SK-N-SH (cell line): ENCODE measurements around the gene ITGA2. TPM values are rescaled to one million over a fixed set of nuclear protein-coding genes. Genes with fewer than 3 reads are reported as not detected.

Experiments used
- CTCF ChIA-PET: fragments of 300-600, 350-600 bp; formaldehyde crosslinking; extraction: SDS; loops from one replicate; lab custom pipeline; 2021; lab: Yijun Ruan, JAX
- POLR2A ChIA-PET: fragments of 350-600 bp; sonication (Branson Sonifier 250); formaldehyde crosslinking; extraction: SDS; loops from one replicate; lab custom pipeline; 2020; ENCODE audit warnings: antibody characterized with exemption, inconsistent platforms; lab: Yijun Ruan, JAX
- DNase-seq: peaks from one replicate; pipeline ENCODE4 v3.0.0; 2012
- H2AFZ ChIP-seq: fragments of 200-600 bp; sonication (generic); 2 replicates; pipeline ENCODE4 v1.8.1; 2016; ENCODE audit warnings: antibody characterized with exemption, mild to moderate bottlenecking, low read depth
- H3F3A ChIP-seq: fragments of 200-600 bp; sonication (generic); replicated peaks from 2 replicates; pipeline ENCODE3; 2016; ENCODE audit warnings: antibody characterized with exemption, mild to moderate bottlenecking; ENCODE audit not compliant: insufficient read depth
- H3K27ac ChIP-seq, 2 experiments: fragments of 200-500 bp in 1 of 2; fragments of 200-600 bp in 1 of 2; sonication (Bioruptor generic) in 1 of 2; sonication (generic), shearing (Covaris generic) in 1 of 2; 2 replicates each; pipeline versions ENCODE4 v1.5.1 to v1.6.1; 2014 to 2016; ENCODE audit warnings: low read depth in 2 of 2, inconsistent platforms in 1 of 2, low read length in 1 of 2, mild to moderate bottlenecking in 1 of 2, mixed read lengths in 1 of 2
- H3K27me3 ChIP-seq: fragments of 200-600 bp; sonication (generic), shearing (Covaris generic); 2 replicates; pipeline ENCODE4 v1.6.1; 2016; ENCODE audit warnings: mixed run types; ENCODE audit not compliant: insufficient read depth
- H3K36me3 ChIP-seq, 2 experiments: fragments of 200-500 bp in 1 of 2; fragments of 200-600 bp in 1 of 2; sonication (Bioruptor generic) in 1 of 2; sonication (generic) in 1 of 2; replicated peaks in 1 of 2; 2 replicates each; pipeline versions ENCODE3 to v1.5.1; 2014 to 2016; ENCODE audit warnings: low read length in 1 of 2, mild to moderate bottlenecking in 1 of 2; ENCODE audit not compliant: insufficient read depth in 2 of 2, control insufficient read depth in 1 of 2
- H3K4me1 ChIP-seq, 2 experiments: fragments of 200-500 bp in 1 of 2; fragments of 200-600 bp in 1 of 2; sonication (Bioruptor generic) in 1 of 2; sonication (generic), shearing (Covaris generic) in 1 of 2; 2 replicates each; pipeline versions ENCODE4 v1.5.1 to v1.6.1; 2014 to 2016; ENCODE audit warnings: low read depth in 1 of 2, low read length in 1 of 2, mixed run types in 1 of 2; ENCODE audit not compliant: insufficient read depth in 2 of 2, control insufficient read depth in 1 of 2
- H3K4me2 ChIP-seq: fragments of 200-600 bp; sonication (generic), shearing (Covaris generic); 2 replicates; pipeline ENCODE4 v1.6.1; 2017; ENCODE audit warnings: mixed run types
- H3K4me3 ChIP-seq, 2 experiments: fragments of 200-500 bp in 1 of 2; fragments of 200-600 bp in 1 of 2; sonication (Bioruptor generic) in 1 of 2; sonication (generic), shearing (Covaris generic) in 1 of 2; 2 replicates each; pipeline versions ENCODE4 v1.5.1 to v1.8.1; 2014 to 2016; ENCODE audit warnings: low read depth in 2 of 2, inconsistent platforms in 1 of 2, low read length in 1 of 2, mild to moderate bottlenecking in 1 of 2, mixed read lengths in 1 of 2, moderate library complexity in 1 of 2
- H3K79me2 ChIP-seq: fragments of 200-600 bp; sonication (generic); 2 replicates; pipeline ENCODE4 v1.8.1; 2017; ENCODE audit warnings: mild to moderate bottlenecking; ENCODE audit not compliant: insufficient read depth
- H3K9ac ChIP-seq: fragments of 200-600 bp; sonication (generic); 2 replicates; pipeline ENCODE4 v1.6.1; 2017; ENCODE audit warnings: mixed run types
- H3K9me2 ChIP-seq: fragments of 200-600 bp; sonication (generic); 2 replicates; pipeline ENCODE4 v1.6.1; 2017; ENCODE audit warnings: mixed run types
- H3K9me3 ChIP-seq: fragments of 200-600 bp; sonication (generic); 2 replicates; pipeline ENCODE4 v1.6.1; 2017; ENCODE audit warnings: mixed run types, mild to moderate bottlenecking, moderate library complexity
- H4K20me1 ChIP-seq: fragments of 200-600 bp; sonication (generic); 2 replicates; pipeline ENCODE4 v1.6.1; 2017; ENCODE audit warnings: mild to moderate bottlenecking, mixed run types; ENCODE audit not compliant: insufficient read depth
- CTCF ChIP-seq: fragments of 200-600 bp; sonication (generic); IDR thresholded peaks from 2 replicates; pipeline ENCODE4 v1.6.1; 2017; ENCODE audit warnings: antibody characterized with exemption, mild to moderate bottlenecking, moderate library complexity
- ELF1 ChIP-seq: IDR thresholded peaks from 2 replicates; pipeline ENCODE4 v1.4.0; 2012
- EP300 ChIP-seq, 2 experiments: IDR thresholded peaks; 2 replicates each; pipeline versions ENCODE4 v1.4.0 to v1.6.1; 2012; ENCODE audit warnings: borderline replicate concordance in 1 of 2, low read depth in 1 of 2, low read length in 1 of 2
- EZH2phosphoT487 ChIP-seq: fragments of 200-600 bp; sonication (generic); IDR thresholded peaks from 2 replicates; pipeline ENCODE4 v1.6.1; 2017; ENCODE audit warnings: low read depth, mixed run types, mild to moderate bottlenecking, antibody characterized with exemption, moderate library complexity, borderline replicate concordance
- FOXJ3 ChIP-seq: sonication (generic); formaldehyde crosslinking; IDR thresholded peaks from 2 replicates; pipeline ENCODE4 v1.5.1; 2020; ENCODE audit warnings: mild to moderate bottlenecking, missing genetic modification reagents
- FOXM1 ChIP-seq: IDR thresholded peaks from 2 replicates; pipeline ENCODE4 v1.4.0; 2012; ENCODE audit warnings: low read depth, mild to moderate bottlenecking
- MEF2A ChIP-seq: IDR thresholded peaks from 2 replicates; pipeline ENCODE4 v1.4.0; 2012; ENCODE audit warnings: low read depth, borderline replicate concordance
- MXI1 ChIP-seq: IDR thresholded peaks from 2 replicates; pipeline ENCODE4 v1.6.1; 2012; ENCODE audit warnings: mild to moderate bottlenecking, low read depth, low read length, improper control_type of control experiment
- POLR2AphosphoS5 ChIP-seq: IDR thresholded peaks from 2 replicates; pipeline ENCODE4 v1.6.1; 2012; ENCODE audit warnings: low read depth, low read length
- RFX5 ChIP-seq: IDR thresholded peaks from 2 replicates; pipeline ENCODE4 v1.6.1; 2012; ENCODE audit warnings: mild to moderate bottlenecking, improper control_type of control experiment, low read length
- RXRA ChIP-seq: IDR thresholded peaks from 2 replicates; pipeline ENCODE4 v1.4.0; 2012; ENCODE audit warnings: low read depth, mild to moderate bottlenecking, borderline replicate concordance
- YY1 ChIP-seq: IDR thresholded peaks from 2 replicates; pipeline ENCODE4 v1.4.0; 2012; ENCODE audit warnings: low read depth, mild to moderate bottlenecking
- WGBS: methylation state at CpG from one replicate; pipeline ENCODE4 v1.1.6; 2017; ENCODE audit warnings: low lambda C conversion rate; 5-methylcytosine and 5-hydroxymethylcytosine counted together
- polyA plus RNA-seq, 3 experiments: library from polyadenylated mRNA; depleted of rRNA; stranded (reverse); fragments of >200 nt; gene quantifications; 2 replicates each; pipeline ENCODE4 v1.2.3, GENCODE V29; 2012
- TF ChIP-seq, protein P1 (sequence below): fragments of 150-350 bp; IDR thresholded peaks from 2 replicates; pipeline ENCODE4 v1.6.1; 2017; ENCODE audit warnings: antibody characterized with exemption, low read length, low read depth, borderline replicate concordance
- TF ChIP-seq, protein P2 (sequence below): fragments of 150-350 bp; IDR thresholded peaks from 2 replicates; pipeline ENCODE4 v1.6.1; 2016; ENCODE audit warnings: mild to moderate bottlenecking, low read depth, low read length
- TF ChIP-seq, protein P3 (sequence below): IDR thresholded peaks from 2 replicates; pipeline ENCODE4 v1.4.0; 2012; ENCODE audit warnings: low read depth
- TF ChIP-seq, protein P4 (sequence below): IDR thresholded peaks from 2 replicates; pipeline ENCODE4; 2012

Gene ITGA2
- polyA plus RNA-seq, 1 of the 3 experiments (the other 2 are of a cell fraction) = 38.2 TPM

DNA sequence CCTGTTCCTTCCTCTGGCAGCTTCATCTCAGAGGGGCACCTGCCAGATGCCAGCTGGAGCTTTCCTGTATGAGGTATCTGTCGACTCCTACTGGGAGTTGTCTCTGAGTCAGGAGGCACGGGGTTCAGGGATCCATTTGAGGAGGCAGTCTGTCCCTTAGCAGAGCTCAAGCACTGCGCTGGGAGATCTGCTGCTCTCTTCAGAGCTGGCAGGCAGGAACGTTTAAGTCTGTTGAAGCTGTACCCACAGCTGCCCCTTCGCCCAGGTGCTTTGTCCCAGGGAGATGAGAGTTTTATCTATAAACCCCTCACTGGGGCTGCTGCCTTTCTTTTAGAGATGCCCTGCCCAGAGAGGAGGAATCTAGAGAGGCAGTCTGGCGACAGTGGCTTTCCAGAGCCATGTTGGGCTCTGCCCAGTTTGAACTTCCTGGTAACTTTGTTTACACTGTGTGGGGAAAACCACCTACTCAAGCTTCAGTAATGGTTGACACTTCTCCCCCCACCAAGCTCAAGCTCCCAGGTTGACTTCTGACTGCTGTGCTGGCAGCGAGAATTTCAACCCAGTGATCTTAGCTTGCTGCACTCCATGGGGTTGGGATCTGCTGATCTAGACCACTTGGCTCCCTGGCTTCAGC is 11.8 kb upstream of the ITGA2 start:
- Histone ChIP-seq H3K4me3 (no peak overlapping the region), H3K9me2 (no peaks in the 10 kb centered on the region), H3K9me3 (peaks cover 5% of the 10 kb centered on the region; the same call in 1 of the 2 replicates), H2AFZ (no peak overlapping the region), H3K9ac (no peak overlapping the region), H3F3A (no peaks in the 10 kb centered on the region), H3K4me2 (no peak overlapping the region), H3K79me2 (no peaks in the 10 kb centered on the region), H3K36me3 (no peaks in the 10 kb centered on the region), H4K20me1 (no peaks in the 10 kb centered on the region), H3K27ac (no peak overlapping the region), H3K4me1 (no peaks in the 10 kb centered on the region; a peak in 1 of 4 replicates), H3K27me3 (no peaks in the 10 kb centered on the region)
- no peak for TF ChIP-seq EZH2phosphoT487
- no peak for TF ChIP-seq FOXJ3 (CRISPR knock-in tag)
- TF ChIP-seq CTCF = no peak
- no peak for TF ChIP-seq POLR2AphosphoS5
- TF ChIP-seq RFX5 = no peak
- POLR2A ChIA-PET = no interaction called here
- CTCF ChIA-PET = interaction anchor here (1.1 kb wide), 1 partner anchor 10 kb away, joined by 3 read pairs; no protein-coding TSS in a partner anchor
- 66% methylated on average over 5 of the region's 7 CpGs for WGBS
- DNase-seq = no peak

DNA sequence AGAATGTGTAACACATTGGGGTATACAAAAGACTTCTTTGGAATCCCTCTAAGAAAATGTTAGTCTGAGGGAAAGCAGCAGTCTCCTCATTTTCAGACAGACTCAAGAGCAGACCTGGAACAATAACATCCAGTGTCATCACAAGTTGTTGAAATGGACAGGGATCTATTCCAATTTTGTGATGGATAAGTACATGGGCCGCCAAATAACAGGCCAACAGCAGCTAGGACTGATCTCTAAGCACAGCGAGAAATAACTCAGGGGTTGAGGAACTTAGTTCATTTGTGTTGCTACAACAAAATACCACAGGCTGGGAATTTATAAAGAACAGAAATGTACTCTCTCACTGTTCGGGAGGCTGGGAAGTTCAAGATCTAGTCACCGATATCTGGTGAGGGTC is 7.6 kb upstream of the ITGA2 start:
- Histone ChIP-seq H3K27me3 (no peaks in the 10 kb centered on the region), H4K20me1 (no peaks in the 10 kb centered on the region), H3K79me2 (no peaks in the 10 kb centered on the region), H3K9me3 (peaks cover 5% of the 10 kb centered on the region; the same call in 1 of the 2 replicates), H3K4me2 (no peak overlapping the region), H3K9ac (no peak overlapping the region), H3F3A (peaks cover 16% of the 10 kb centered on the region), H3K9me2 (no peaks in the 10 kb centered on the region), H3K4me3 (no peak overlapping the region), H3K4me1 (peaks cover 0 to 15% of the 10 kb centered on the region in 2 experiments; a peak in 1 of 4 replicates), H3K36me3 (no peaks in the 10 kb centered on the region), H2AFZ (no peak overlapping the region), H3K27ac (no peak overlapping the region)
- ChIA-PET POLR2A (no interaction called here), CTCF (interaction anchor here (0.9 kb wide), 1 partner anchor 33 kb away, joined by 4 read pairs; no protein-coding TSS in a partner anchor)
- WGBS = 88% methylated on average over 4 of the region's 4 CpGs
- no peak for TF ChIP-seq CTCF
- no peak for TF ChIP-seq RXRA
- TF ChIP-seq, protein P1, sequence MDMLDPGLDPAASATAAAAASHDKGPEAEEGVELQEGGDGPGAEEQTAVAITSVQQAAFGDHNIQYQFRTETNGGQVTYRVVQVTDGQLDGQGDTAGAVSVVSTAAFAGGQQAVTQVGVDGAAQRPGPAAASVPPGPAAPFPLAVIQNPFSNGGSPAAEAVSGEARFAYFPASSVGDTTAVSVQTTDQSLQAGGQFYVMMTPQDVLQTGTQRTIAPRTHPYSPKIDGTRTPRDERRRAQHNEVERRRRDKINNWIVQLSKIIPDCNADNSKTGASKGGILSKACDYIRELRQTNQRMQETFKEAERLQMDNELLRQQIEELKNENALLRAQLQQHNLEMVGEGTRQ = no peak
- no peak for TF ChIP-seq ELF1
- no peak for TF ChIP-seq EP300 (IDR thresholded peaks at IDR 0.05; ENCODE audit: borderline replicate concordance in 1 of 2, low read depth in 1 of 2, low read length in 1 of 2)
- no peak for TF ChIP-seq FOXM1
- TF ChIP-seq, protein P2, sequence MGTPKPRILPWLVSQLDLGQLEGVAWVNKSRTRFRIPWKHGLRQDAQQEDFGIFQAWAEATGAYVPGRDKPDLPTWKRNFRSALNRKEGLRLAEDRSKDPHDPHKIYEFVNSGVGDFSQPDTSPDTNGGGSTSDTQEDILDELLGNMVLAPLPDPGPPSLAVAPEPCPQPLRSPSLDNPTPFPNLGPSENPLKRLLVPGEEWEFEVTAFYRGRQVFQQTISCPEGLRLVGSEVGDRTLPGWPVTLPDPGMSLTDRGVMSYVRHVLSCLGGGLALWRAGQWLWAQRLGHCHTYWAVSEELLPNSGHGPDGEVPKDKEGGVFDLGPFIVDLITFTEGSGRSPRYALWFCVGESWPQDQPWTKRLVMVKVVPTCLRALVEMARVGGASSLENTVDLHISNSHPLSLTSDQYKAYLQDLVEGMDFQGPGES = no peak
- TF ChIP-seq, protein P3, sequence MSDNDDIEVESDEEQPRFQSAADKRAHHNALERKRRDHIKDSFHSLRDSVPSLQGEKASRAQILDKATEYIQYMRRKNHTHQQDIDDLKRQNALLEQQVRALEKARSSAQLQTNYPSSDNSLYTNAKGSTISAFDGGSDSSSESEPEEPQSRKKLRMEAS = no peak
- TF ChIP-seq MXI1 = no peak
- TF ChIP-seq YY1 = no peak
- TF ChIP-seq, protein P4, sequence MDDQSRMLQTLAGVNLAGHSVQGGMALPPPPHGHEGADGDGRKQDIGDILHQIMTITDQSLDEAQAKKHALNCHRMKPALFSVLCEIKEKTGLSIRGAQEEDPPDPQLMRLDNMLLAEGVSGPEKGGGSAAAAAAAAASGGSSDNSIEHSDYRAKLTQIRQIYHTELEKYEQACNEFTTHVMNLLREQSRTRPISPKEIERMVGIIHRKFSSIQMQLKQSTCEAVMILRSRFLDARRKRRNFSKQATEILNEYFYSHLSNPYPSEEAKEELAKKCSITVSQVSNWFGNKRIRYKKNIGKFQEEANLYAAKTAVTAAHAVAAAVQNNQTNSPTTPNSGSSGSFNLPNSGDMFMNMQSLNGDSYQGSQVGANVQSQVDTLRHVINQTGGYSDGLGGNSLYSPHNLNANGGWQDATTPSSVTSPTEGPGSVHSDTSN = no peak
- no peak for TF ChIP-seq MEF2A
- DNase-seq = no peak
